ENCODE results near the gene ZNF410. TPM values are rescaled to one million over a fixed set of nuclear protein-coding genes. Genes with fewer than 3 reads are reported as not detected.

Gene ZNF410
- total RNA-seq, 4 donors from 2014 or later: 44.6 to 71.2 (median 61.0) TPM

DNA sequence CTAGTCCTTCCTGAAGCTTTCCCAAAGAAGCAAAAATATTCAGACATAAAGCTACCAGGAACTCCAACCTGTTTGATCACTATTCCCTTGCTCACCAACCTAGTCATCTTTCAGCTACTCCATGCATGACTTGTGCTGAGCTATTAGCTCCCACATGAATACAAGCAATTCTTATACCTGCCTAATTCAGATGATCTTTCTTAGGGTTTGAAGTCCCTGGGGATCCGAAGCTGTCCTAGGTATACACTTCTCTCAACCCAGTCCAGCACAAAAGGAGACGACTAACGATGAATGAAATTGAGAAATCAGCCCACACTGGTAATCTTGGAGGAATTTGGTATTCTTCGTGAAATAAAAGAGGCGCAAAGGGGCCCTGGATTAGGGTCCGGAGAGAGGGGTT, 35.7 kb upstream of the ZNF410 start:
- peak overlapping the region; percentile 76 to 93 (median 90) for H3K27ac ChIP-seq
- TF ChIP-seq, protein P1, sequence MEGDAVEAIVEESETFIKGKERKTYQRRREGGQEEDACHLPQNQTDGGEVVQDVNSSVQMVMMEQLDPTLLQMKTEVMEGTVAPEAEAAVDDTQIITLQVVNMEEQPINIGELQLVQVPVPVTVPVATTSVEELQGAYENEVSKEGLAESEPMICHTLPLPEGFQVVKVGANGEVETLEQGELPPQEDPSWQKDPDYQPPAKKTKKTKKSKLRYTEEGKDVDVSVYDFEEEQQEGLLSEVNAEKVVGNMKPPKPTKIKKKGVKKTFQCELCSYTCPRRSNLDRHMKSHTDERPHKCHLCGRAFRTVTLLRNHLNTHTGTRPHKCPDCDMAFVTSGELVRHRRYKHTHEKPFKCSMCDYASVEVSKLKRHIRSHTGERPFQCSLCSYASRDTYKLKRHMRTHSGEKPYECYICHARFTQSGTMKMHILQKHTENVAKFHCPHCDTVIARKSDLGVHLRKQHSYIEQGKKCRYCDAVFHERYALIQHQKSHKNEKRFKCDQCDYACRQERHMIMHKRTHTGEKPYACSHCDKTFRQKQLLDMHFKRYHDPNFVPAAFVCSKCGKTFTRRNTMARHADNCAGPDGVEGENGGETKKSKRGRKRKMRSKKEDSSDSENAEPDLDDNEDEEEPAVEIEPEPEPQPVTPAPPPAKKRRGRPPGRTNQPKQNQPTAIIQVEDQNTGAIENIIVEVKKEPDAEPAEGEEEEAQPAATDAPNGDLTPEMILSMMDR (IDR thresholded peaks at IDR 0.05): no peak
- TF ChIP-seq POLR2A (IDR thresholded peaks at IDR 0.05): no peak
- no peak for DNase-seq
- no peaks in the 10 kb centered on the region for H3K9me3 ChIP-seq
- peaks cover 0 to 15% (median 0%) of the 10 kb centered on the region in 4 donors for H3K4me1 ChIP-seq
- H3K4me3 ChIP-seq: peak overlapping the region; percentile 56 to 61 (median 58)
- H3K27me3 ChIP-seq: no peaks in the 10 kb centered on the region
- H3K36me3 ChIP-seq: no peaks in the 10 kb centered on the region

DNA sequence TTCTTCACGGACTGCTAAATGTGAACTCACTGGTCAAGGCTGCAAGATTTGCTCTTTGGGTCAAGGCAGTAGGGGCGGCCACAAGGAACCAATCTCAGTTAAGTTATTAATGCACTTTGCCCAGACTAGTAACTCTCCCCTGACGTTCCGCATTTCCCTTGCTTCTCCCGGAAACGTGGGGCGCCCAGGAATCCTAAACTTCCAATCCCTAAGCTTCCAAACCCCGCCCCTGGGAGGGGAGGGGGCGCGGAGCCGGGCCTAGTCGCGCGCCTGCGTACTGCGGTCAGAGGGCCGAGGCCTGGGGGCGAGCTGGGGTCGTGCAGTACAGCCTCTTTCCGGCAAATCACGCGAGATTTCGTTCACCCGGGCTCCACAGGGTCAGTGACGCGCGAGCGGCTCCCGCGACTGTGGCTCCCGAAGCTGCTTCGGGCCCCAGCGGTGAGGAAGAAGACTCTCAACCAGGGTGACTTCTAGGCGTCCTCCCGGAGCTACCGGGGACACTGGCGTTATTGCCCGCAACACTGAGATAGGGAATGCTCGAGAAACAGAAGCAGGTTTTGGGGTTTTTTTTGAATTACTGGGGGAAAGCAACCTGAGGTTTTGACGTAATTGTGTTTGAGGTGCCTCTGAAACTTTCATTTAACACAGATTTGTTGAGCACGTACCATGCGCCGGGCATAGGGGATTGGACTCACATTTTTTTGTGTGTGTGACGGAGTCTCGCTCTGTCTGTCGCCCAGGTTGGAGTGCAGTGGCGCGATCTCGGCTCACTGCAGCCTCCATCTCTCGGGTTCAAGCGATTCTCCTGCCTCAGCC, 34.9 kb upstream of the ZNF410 start, which contains the start of gene PTGR2:
TSS of gene PTGR2 (plus strand) at position 265 of the 816 bp plus-strand sequence. CDS start 7,032 bp downstream, outside the sequence.
- peak within 1 kb of the TSS; percentile 76 to 93 (median 90) for H3K27ac ChIP-seq
- no peaks in the 10 kb centered on the region for H3K9me3 ChIP-seq
- peak; percentile 89 to 96 (median 95) for DNase-seq
- H3K36me3 ChIP-seq: no peaks in the 10 kb centered on the region
- H3K4me3 ChIP-seq: peak within 1 kb of the TSS; percentile 56 to 61 (median 58)
- TF ChIP-seq POLR2A (IDR thresholded peaks at IDR 0.05): peak; percentile 75 to 79
- TF ChIP-seq, protein P1 (IDR thresholded peaks at IDR 0.05): peak in 3 of 6 experiments; percentile 40 to 48 (median 42)
- H3K4me1 ChIP-seq: peaks cover 0 to 15% (median 0%) of the 10 kb centered on the region in 4 donors
- H3K27me3 ChIP-seq: no peaks in the 10 kb centered on the region

DNA sequence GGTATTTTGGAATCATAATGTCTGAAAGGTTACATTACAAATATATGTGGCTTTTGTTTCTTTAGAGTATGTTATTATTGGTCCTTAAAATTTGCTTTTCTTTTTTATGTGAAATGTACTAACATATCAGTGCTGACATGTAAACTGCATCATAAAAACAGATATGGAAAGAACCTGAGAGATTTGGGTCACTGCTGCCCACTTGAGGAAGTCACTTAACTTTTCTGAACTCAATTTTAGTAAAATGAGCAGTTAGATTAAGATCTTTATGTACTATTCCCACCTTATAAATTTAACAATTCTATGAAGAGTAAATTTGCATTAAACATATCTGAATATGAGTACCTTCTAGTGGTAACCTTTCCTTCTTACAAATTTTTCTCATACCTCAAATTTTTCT, 27.5 kb upstream of the ZNF410 start:
- TF ChIP-seq, protein P1 (IDR thresholded peaks at IDR 0.05): no peak
- no peak for TF ChIP-seq POLR2A (IDR thresholded peaks at IDR 0.05)
- Histone ChIP-seq H3K9me3 (no peaks in the 10 kb centered on the region), H3K4me3 (no peak overlapping the region), H3K27me3 (no peaks in the 10 kb centered on the region), H3K36me3 (no peaks in the 10 kb centered on the region), H3K4me1 (no peaks in the 10 kb centered on the region), H3K27ac (no peak overlapping the region)
- DNase-seq: no peak

DNA sequence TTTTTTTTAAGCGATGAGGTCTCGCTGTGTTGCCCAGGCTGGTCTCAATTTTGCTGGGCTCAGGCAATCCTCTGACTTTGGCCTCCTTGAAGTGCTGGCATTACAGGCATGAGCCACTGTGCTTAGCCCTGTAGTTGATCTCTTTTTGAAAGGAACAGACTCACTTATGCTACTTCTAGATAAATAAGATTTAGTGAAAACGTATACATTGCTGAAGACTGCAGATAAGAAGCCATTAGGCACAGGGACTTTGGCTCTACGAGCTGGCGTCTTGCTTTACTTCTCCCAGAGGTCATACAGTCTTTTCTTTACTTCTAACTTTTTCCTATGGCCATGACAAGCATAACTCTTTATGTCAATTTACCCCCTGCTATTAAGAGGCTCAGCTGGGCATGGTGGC, 25.6 kb upstream of the ZNF410 start:
- no peaks in the 10 kb centered on the region for H3K9me3 ChIP-seq
- H3K27me3 ChIP-seq: no peaks in the 10 kb centered on the region
- H3K4me1 ChIP-seq: peaks cover 0 to 8% (median 0%) of the 10 kb centered on the region in 4 donors
- H3K36me3 ChIP-seq: no peaks in the 10 kb centered on the region
- H3K27ac ChIP-seq: peak overlapping the region in 3 of 4 donors; percentile 6 to 54 (median 20)
- H3K4me3 ChIP-seq: no peak overlapping the region
- TF ChIP-seq POLR2A (IDR thresholded peaks at IDR 0.05): no peak
- TF ChIP-seq, protein P1 (IDR thresholded peaks at IDR 0.05): no peak
- no peak for DNase-seq

DNA sequence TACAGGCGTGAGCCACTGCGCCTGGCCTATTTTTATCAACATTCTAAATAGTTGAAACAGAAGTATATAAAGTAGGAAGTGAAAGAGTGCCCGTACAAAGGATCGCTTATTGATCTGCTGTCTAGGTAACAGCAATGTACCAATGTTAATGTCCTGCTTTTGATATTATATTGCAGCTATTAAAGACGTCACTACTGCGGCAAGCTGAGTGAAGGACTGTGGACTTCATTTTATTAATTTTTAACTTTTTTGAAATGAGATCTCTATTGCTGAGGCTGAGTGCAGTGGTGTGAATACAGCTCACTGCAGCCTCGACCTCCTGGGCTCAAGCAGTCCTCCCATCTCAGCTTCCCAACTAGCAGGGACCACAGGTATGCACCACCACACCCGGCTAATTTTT, 24.2 kb upstream of the ZNF410 start:
- Histone ChIP-seq H3K36me3 (no peaks in the 10 kb centered on the region), H3K27me3 (no peaks in the 10 kb centered on the region), H3K4me1 (peaks cover 0 to 10% (median 0%) of the 10 kb centered on the region in 4 donors), H3K27ac (peak overlapping the region in 3 of 4 donors; percentile 52 to 80 (median 54)), H3K4me3 (no peak overlapping the region), H3K9me3 (no peaks in the 10 kb centered on the region)
- DNase-seq: no peak
- TF ChIP-seq, protein P1 (IDR thresholded peaks at IDR 0.05): no peak
- TF ChIP-seq POLR2A (IDR thresholded peaks at IDR 0.05): no peak
